T-helper 1 cell treated with Interleukin-12 subunit alpha and Interleukin-12 subunit beta and Interleukin-4 antibody, amounts not matched to agents 30 ng/mL and 1 ng/mL, for 36 hours (primary cell): ENCODE results near the gene RBMS1. TPM values are rescaled to one million over a fixed set of nuclear protein-coding genes. Genes with fewer than 3 reads are reported as not detected.

Experiments used
- intact Hi-C: fragments of 100-400 bp; cut with micrococcal nuclease; formaldehyde crosslinking; loops from one replicate; pipeline ENCODE4 v1.15.1; 2024
- total RNA-seq: library from RNA; stranded (reverse); gene quantifications from 2 replicates; pipeline ENCODE4 v1.2.3, GENCODE V29; 2022

The RBMS1 gene
- total RNA-seq, 1 donor from 2014 or later = 61.2 TPM

GRCh38 chr2:160345071-160345764 lies 148.4 kb downstream of the RBMS1 start:
- intact Hi-C loops = no loop called here

GRCh38 chr2:160343404-160343803 lies 150.2 kb downstream of the RBMS1 start:
- intact Hi-C loops = no loop called here

GRCh38 chr2:160339726-160340125 lies 153.9 kb downstream of the RBMS1 start:
- intact Hi-C loops = no loop called here

- intact Hi-C loops = no loop called here
Observed at GRCh38 chr2:160338901-160339685, 154.5 kb downstream of the RBMS1 start.

GRCh38 chr2:160337728-160338127 lies 155.9 kb downstream of the RBMS1 start:
- intact Hi-C loops = no loop called here

- intact Hi-C loops = no loop called here
Observed at GRCh38 chr2:160336635-160337034, 157.0 kb downstream of the RBMS1 start.

- intact Hi-C loops = no loop called here
Observed at GRCh38 chr2:160336105-160336504, 157.5 kb downstream of the RBMS1 start.

GRCh38 chr2:160335441-160335840 lies 158.2 kb downstream of the RBMS1 start:
- intact Hi-C loops = no loop called here

GRCh38 chr2:160334028-160334741 lies 159.4 kb downstream of the RBMS1 start:
- intact Hi-C loops = no loop called here

GRCh38 chr2:160333324-160334027 lies 160.1 kb downstream of the RBMS1 start:
- intact Hi-C loops = no loop called here

- intact Hi-C loops = no loop called here
Observed at GRCh38 chr2:160332318-160332717, 161.3 kb downstream of the RBMS1 start.

- intact Hi-C loops = no loop called here
Observed at GRCh38 chr2:160331258-160332025, 162.2 kb downstream of the RBMS1 start.

GRCh38 chr2:160328811-160329527 lies 164.6 kb downstream of the RBMS1 start:
- intact Hi-C loops = no loop called here

- intact Hi-C loops = no loop called here
Observed at GRCh38 chr2:160326786-160327185, 166.8 kb downstream of the RBMS1 start.

GRCh38 chr2:160325418-160325817 lies 168.2 kb downstream of the RBMS1 start:
- intact Hi-C loops = loop anchor here (2.0 kb wide), 5 partner anchors 81 to 737 kb away; no protein-coding TSS in a partner anchor

GRCh38 chr2:160324917-160325316 lies 168.7 kb downstream of the RBMS1 start:
- intact Hi-C loops = loop anchor here (1.0 to 5.0 kb wide), 9 partner anchors 82 to 947 kb away; no protein-coding TSS in a partner anchor

GRCh38 chr2:160324161-160324800 lies 169.3 kb downstream of the RBMS1 start:
- intact Hi-C loops = loop anchor here (1.0 to 5.0 kb wide), 9 partner anchors 83 to 948 kb away; no protein-coding TSS in a partner anchor

- intact Hi-C loops = loop anchor here (2.0 to 5.0 kb wide), 4 partner anchors 28 to 950 kb away; no protein-coding TSS in a partner anchor
Observed at GRCh38 chr2:160322320-160322719, 171.3 kb downstream of the RBMS1 start.

GRCh38 chr2:160321006-160321405 lies 172.6 kb downstream of the RBMS1 start:
- intact Hi-C loops = loop anchor here (5.0 kb wide), 2 partner anchors 331 to 951 kb away; no protein-coding TSS in a partner anchor
